Measurements from ENCODE around the gene ATRN. TPM values are rescaled to one million over a fixed set of nuclear protein-coding genes. Genes with fewer than 3 reads are reported as not detected.

The ATRN gene
- total RNA-seq, result 18.3 and 19.5 TPM in 2 replicates
- total RNA-seq (2013), result 8.4 TPM
- polyA plus RNA-seq, result 5.8 and 7.6 TPM in 2 replicates
- polyA minus RNA-seq, result 13.5 and 18.1 TPM in 2 replicates

- Histone ChIP-seq H2AFZ (ENCODE audit: insufficient read depth, low read depth, low read length, poor library complexity, severe bottlenecking) (peak within 1 kb of the TSS; percentile 95), H4K20me1 (ENCODE audit: control insufficient read depth, insufficient read depth, low read length, poor library complexity, severe bottlenecking) (peaks cover 19% of the 10 kb centered on the region), H3K27ac (ENCODE audit: low read length in 2 of 2) (peak within 1 kb of the TSS; percentile 46 to 72), H3K9ac (ENCODE audit: low read length) (peak within 1 kb of the TSS; percentile 87), H3K4me2 (replicated peaks; ENCODE audit: low read depth, low read length, poor library complexity, severe bottlenecking) (peak within 1 kb of the TSS; percentile 98), H3K36me3 (replicated peaks in 1 of 2; ENCODE audit: control extremely low read depth in 1 of 2, control insufficient read depth in 1 of 2, extremely low read depth in 1 of 2, insufficient read depth in 2 of 2, low read length in 1 of 2) (no peaks in the 10 kb centered on the region), H3K9me3 (ENCODE audit: control extremely low read depth in 1 of 3, control insufficient read depth in 2 of 3, insufficient read depth in 1 of 3, low read length in 2 of 3) (no peaks in the 10 kb centered on the region), H3K27me3 (replicated peaks in 1 of 4; ENCODE audit: control extremely low read depth in 1 of 4, control insufficient read depth in 3 of 4, insufficient read depth in 4 of 4, low read length in 3 of 4) (peaks cover 0 to 2% (median under 1%) of the 10 kb centered on the region in 4 experiments), H3K79me2 (ENCODE audit: control insufficient read depth, insufficient read depth, low read length) (peaks cover 37% of the 10 kb centered on the region), H3K4me3 (ENCODE audit: control extremely low read depth in 1 of 5, extremely low read depth in 1 of 5, insufficient read depth in 1 of 5, low read depth in 2 of 5, low read length in 4 of 5) (peak within 1 kb of the TSS; percentile 49 to 88 (median 72)), H3K4me1 (ENCODE audit: control insufficient read depth in 2 of 2, insufficient read depth in 2 of 2, low read length in 2 of 2) (peaks cover 25 to 35% of the 10 kb centered on the region in 2 donors)
- no peaks in the 10 kb centered on the region for H3K9me3 Mint-ChIP-seq (ENCODE audit: insufficient read depth)
- H3K4me3 Mint-ChIP-seq, result peak within 1 kb of the TSS; percentile 90
- TF ChIP-seq EZH2 (IDR thresholded peaks at IDR 0.05; ENCODE audit: borderline replicate concordance, insufficient read depth, low read depth, low read length, poor library complexity, severe bottlenecking) (no peak), CTCF (IDR thresholded peaks at IDR 0.05) (no peak)
- WGBS (ENCODE audit: insufficient coverage), result under 1% methylated on average over 95 of the region's 95 CpGs
- ChIA-PET POLR2A (interaction anchor here (2.2 kb wide), 1 partner anchor 62 kb away, joined by 8 read pairs; no protein-coding TSS in a partner anchor), CTCF (interaction anchor here (0.5 to 1.6 kb wide), 3 partner anchors 62 to 168 kb away, joined by 3 to 4 read pairs (median 4); partner anchors contain the start of gene DNAAF9)
- peak within 1 kb of the TSS; percentile 88 for H3K27ac Mint-ChIP-seq
- intact Hi-C loops (cut with micrococcal nuclease), result loop anchor here (1.0 to 10.0 kb wide), 5 partner anchors 63 to 1656 kb away; partner anchors contain the start of genes CDS2, GNRH2, LZTS3 and MRPS26
- H3K4me1 Mint-ChIP-seq, result peaks cover 36% of the 10 kb centered on the region
- ATAC-seq (ENCODE audit: low read depth), result peak; percentile 92
- peak; percentile 94 for DNase-seq
- peaks cover 6% of the 10 kb centered on the region for H3K27me3 Mint-ChIP-seq
These were observed at the start of gene ATRN for GRCh38 chr20:3470627-3471396. TSS of gene ATRN (plus strand) at chr20:3471018. CDS start at chr20:3471108, 90 bp downstream.

GRCh38 chr20:3421985-3422384, 48.8 kb upstream of the ATRN start:
- intact Hi-C loops (cut with micrococcal nuclease), result no loop called here
- Histone ChIP-seq H3K27ac (ENCODE audit: low read length in 2 of 2) (no peak overlapping the region), H3K79me2 (ENCODE audit: control insufficient read depth, insufficient read depth, low read length) (no peaks in the 10 kb centered on the region), H3K4me3 (ENCODE audit: control extremely low read depth in 1 of 5, extremely low read depth in 1 of 5, insufficient read depth in 1 of 5, low read depth in 2 of 5, low read length in 4 of 5) (no peak overlapping the region), H3K4me2 (replicated peaks; ENCODE audit: low read depth, low read length, poor library complexity, severe bottlenecking) (no peak overlapping the region), H3K36me3 (replicated peaks in 1 of 2; ENCODE audit: control extremely low read depth in 1 of 2, control insufficient read depth in 1 of 2, extremely low read depth in 1 of 2, insufficient read depth in 2 of 2, low read length in 1 of 2) (no peaks in the 10 kb centered on the region), H3K27me3 (replicated peaks in 1 of 4; ENCODE audit: control extremely low read depth in 1 of 4, control insufficient read depth in 3 of 4, insufficient read depth in 4 of 4, low read length in 3 of 4) (peaks cover 0 to 2% (median 0%) of the 10 kb centered on the region in 4 experiments), H2AFZ (ENCODE audit: insufficient read depth, low read depth, low read length, poor library complexity, severe bottlenecking) (no peak overlapping the region), H4K20me1 (ENCODE audit: control insufficient read depth, insufficient read depth, low read length, poor library complexity, severe bottlenecking) (no peaks in the 10 kb centered on the region), H3K4me1 (ENCODE audit: control insufficient read depth in 2 of 2, insufficient read depth in 2 of 2, low read length in 2 of 2) (peaks cover 0 to 4% of the 10 kb centered on the region in 2 donors), H3K9ac (ENCODE audit: low read length) (no peak overlapping the region), H3K9me3 (ENCODE audit: control extremely low read depth in 1 of 3, control insufficient read depth in 2 of 3, insufficient read depth in 1 of 3, low read length in 2 of 3) (no peaks in the 10 kb centered on the region)
- TF ChIP-seq CTCF (IDR thresholded peaks at IDR 0.05), result no peak
- Mint-ChIP-seq H3K27me3 (peaks cover under 1% of the 10 kb centered on the region), H3K4me3 (no peak overlapping the region), H3K4me1 (peaks cover 5% of the 10 kb centered on the region), H3K9me3 (ENCODE audit: insufficient read depth) (no peaks in the 10 kb centered on the region), H3K27ac (no peak overlapping the region)
- POLR2A ChIA-PET, result no interaction called here
- WGBS (ENCODE audit: insufficient coverage), result 100% methylated on average over 3 of the region's 6 CpGs
- DNase-seq, result no peak
- ATAC-seq (ENCODE audit: low read depth), result no peak
- CTCF ChIA-PET, result no interaction called here

All from B cell (primary cell).